Sciatic nerve (tissue), 2 donors: ENCODE data around the gene PHLPP1. TPM values are rescaled to one million over a fixed set of nuclear protein-coding genes. Genes with fewer than 3 reads are reported as not detected.

Experiments used
- ATAC-seq: fragments of 200-7000 bp; cut with Tn5 transposase; one replicate; pipeline ENCODE4 v1.9.1; 2020; ENCODE audit warnings: mild to moderate bottlenecking, moderate library complexity
- DNase-seq: peaks from one replicate; pipeline ENCODE4 v3.0.0-alpha.2; 2020; ENCODE audit warnings: low spot score
- intact Hi-C: fragments of 100-400 bp; cut with DNase I; formaldehyde crosslinking; loops from one replicate; pipeline ENCODE4 v1.14.2; 2022
- total RNA-seq: library from RNA; stranded (reverse); fragmentation: NEBNext Ultra II Directional; extraction: Animal tissue kit (Norgen Biotek cat#: 25700); gene quantifications from one replicate; pipeline ENCODE4 v1.2.1, GENCODE V29; 2021
- donor health status: DM: no; HTN: no; CAD: no.
- donor health status: DM: no; HTN: no; CAD: no.

PHLPP1 gene
- total RNA-seq, 1 donor from 2014 or later, result 23.8 TPM

DNA sequence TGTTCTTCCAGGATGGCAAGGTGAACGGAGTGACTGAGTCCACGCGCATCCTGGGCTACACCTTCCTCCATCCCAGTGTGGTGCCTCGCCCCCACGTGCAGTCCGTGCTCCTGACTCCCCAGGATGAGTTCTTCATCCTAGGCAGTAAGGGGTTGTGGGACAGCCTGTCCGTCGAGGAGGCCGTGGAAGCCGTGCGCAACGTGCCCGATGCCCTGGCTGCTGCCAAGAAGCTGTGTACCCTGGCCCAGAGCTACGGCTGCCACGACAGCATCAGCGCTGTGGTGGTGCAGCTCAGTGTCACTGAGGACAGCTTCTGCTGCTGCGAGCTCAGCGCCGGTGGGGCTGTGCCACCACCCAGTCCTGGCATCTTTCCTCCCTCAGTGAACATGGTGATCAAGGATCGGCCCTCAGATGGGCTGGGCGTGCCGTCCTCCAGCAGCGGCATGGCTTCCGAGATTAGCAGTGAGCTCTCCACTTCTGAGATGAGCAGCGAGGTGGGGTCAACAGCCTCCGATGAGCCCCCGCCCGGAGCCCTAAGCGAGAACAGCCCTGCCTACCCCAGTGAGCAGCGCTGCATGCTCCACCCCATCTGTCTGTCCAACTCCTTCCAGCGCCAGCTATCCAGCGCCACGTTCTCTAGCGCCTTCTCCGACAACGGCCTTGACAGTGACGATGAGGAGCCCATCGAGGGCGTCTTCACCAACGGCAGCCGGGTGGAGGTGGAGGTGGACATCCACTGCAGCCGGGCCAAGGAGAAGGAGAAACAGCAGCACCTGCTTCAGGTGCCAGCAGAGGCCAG, 263.1 kb downstream of the PHLPP1 start:
- ATAC-seq (no peak), DNase-seq (no peak)
- intact Hi-C loops, result no loop called here

DNA sequence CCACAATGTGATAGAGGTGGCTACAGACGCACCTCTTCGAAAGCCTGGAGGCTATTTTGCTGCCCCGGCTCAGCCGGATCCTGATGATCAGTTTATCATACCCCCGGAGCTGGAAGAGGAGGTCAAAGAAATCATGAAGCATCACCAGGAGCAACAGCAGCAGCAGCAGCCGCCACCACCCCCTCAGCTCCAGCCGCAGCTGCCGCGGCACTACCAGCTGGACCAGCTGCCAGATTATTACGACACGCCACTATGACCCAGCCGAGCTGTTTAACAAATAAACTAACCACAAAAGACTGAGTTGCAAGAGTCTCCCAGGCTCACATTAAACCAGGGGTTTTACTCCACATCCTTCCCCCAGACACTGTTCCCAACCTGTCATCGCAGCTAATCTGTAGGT, 263.8 kb downstream of the PHLPP1 start:
- ATAC-seq, result peak; percentile 63
- no peak for DNase-seq
- intact Hi-C loops, result no loop called here

- DNase-seq, result no peak
- intact Hi-C loops, result loop anchor here (5.0 kb wide), 1 partner anchor 268 kb away; no protein-coding TSS in a partner anchor
- ATAC-seq, result no peak
These were observed 264.6 kb downstream of the PHLPP1 start for GRCh38 chr18:62979900-62980299.

DNA sequence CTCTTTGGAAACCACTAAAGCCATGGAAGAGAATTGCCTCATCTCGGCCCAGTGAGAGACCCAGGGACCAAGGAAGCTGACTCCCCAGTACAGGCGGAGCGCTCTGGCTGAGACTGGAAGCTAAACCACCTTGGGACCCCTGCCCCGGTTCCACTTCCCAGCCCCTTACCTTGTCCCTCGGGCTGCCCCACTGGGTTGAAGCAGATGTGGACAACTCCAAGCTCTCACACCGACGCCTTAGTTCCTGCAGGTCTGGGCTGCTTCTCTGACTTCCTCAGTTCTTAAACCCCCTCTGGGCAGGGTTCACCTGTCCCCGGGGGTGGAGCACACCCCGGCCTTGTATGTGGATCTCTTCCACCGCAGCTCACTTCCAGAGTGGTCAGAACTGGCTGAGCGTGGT, 266.2 kb downstream of the PHLPP1 start:
- ATAC-seq, result no peak

DNA sequence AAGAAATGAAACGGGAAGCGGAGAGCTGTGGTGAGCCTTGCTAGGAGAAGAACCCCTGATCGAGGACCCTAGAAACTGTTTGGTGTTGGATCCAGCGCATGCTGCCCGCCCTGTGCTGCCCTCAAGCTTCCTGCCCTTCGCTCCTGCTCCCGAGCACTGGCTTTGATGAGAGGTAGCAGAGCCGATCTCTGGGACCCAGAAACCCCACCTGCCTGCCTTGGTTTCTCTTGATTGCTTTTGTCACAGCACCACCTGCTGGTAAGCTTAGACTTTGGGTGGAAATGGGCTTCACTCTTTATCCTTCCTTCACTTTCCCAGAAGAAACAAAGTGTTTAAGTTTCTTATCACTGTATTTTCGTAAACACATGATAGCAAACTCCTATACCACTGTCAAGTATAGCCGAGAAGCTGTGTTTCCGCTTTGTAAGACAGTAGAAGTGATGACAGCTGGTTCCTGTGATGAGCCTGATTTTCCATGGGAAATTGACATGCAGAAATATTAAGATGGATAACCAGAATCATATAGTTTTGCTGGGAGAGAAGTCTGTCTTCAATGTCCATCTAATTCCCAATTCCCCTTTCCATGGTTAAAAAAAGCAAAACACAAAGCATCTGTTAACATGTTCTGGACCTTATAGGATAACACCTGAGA, 267.4 kb downstream of the PHLPP1 start:
- DNase-seq, result peak; percentile 77
- intact Hi-C loops, result loop anchor here (5.0 kb wide), 1 partner anchor 270 kb away; no protein-coding TSS in a partner anchor
- peak; percentile 77 for ATAC-seq

More for the DNA sequence above, 266.2 kb downstream of the PHLPP1 start:
- no peak for DNase-seq
- intact Hi-C loops, result loop anchor here (5.0 kb wide), 1 partner anchor 269 kb away; no protein-coding TSS in a partner anchor

DNA sequence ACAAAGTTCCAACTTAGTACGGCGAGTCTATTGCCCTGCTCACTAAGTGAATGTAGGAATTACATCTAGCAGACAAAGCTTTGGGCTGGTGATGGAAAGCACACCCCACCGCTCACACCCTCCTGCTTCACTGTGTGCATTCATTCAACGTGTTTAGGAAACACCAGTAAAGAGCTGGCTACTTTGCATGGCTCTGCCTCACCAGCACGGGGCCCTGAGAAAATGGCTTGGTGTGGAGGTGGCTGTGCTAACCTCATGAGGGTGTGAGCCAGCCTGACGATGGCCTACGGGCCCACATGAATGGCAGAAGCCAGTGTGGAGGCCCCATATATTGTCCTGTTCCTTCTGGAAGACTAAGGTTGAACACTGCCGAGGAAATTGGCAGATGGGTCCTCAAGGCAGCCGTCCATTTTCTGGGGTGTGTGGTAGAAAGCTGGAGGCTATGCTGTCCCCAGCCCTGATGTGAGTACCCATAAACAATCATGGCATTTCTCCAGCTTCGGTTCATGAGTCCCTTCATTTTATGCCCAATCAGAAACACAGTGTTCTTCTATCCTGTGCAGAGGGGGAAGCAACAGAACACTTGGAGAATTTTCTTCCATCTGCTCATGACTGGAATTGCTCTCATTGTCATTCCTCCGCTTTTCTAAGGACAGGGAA, 269.4 kb downstream of the PHLPP1 start:
- intact Hi-C loops, result loop anchor here (5.0 kb wide), 2 partner anchors 272 to 397 kb away; no protein-coding TSS in a partner anchor
- DNase-seq, result no peak
- no peak for ATAC-seq

DNA sequence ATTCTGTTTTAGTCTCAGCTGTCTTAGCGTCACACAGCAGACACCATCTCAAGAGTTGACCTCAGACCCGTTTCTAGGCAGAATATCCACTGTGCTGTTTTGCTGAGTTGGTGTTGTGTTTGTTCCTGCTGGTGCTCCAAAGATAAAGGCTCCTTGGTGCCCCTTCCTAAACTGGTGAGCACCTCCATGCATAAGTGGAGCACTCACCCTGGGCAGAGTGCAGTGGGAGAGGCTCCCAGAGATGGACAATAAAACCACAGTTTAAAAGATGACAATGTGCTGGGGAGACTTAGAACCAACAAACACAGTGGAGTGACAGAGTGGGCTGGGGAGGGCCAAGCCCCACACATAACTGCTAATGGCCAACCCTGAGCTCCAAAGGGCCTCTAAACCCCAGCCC, 271.1 kb downstream of the PHLPP1 start:
- intact Hi-C loops, result loop anchor here (5.0 kb wide), 1 partner anchor 399 kb away; no protein-coding TSS in a partner anchor
- DNase-seq, result no peak
- ATAC-seq, result no peak

GRCh38 chr18:62987055-62987830, 271.9 kb downstream of the PHLPP1 start:
- DNase-seq, result no peak

GRCh38 chr18:62987859-62988258, 272.5 kb downstream of the PHLPP1 start:
- intact Hi-C loops, result loop anchor here (5.0 kb wide), 1 partner anchor 401 kb away; no protein-coding TSS in a partner anchor
- DNase-seq, result no peak
- no peak for ATAC-seq

More at GRCh38 chr18:62987055-62987830, 271.9 kb downstream of the PHLPP1 start:
- no peak for ATAC-seq
- intact Hi-C loops, result loop anchor here (5.0 kb wide), 1 partner anchor 400 kb away; no protein-coding TSS in a partner anchor

- DNase-seq (no peak), ATAC-seq (no peak)
- intact Hi-C loops, result loop anchor here (5.0 kb wide), 1 partner anchor 401 kb away; no protein-coding TSS in a partner anchor
These were observed 273.1 kb downstream of the PHLPP1 start for GRCh38 chr18:62988471-62988870.

DNA sequence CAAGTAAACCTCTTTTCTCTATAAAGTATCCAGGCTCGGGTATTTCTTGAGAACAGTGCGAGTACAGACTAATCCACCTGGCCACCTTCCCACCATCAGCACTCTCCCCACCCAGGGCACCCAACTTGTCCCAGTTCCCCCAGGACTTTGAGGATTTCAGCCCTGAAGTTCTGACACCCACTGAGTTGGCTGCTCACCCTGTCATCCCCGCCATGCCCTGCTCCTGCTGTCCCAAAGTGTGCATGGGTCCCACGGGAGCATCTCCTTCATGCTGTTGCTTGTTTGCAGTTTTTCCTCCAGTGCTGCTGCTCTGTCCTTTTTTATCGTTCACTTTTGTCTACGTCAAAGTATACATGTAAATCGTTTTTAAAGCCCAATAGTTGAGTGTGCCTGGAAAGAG, 273.9 kb downstream of the PHLPP1 start:
- no peak for ATAC-seq
- DNase-seq, result no peak
- intact Hi-C loops, result loop anchor here (5.0 kb wide), 1 partner anchor 402 kb away; no protein-coding TSS in a partner anchor

DNA sequence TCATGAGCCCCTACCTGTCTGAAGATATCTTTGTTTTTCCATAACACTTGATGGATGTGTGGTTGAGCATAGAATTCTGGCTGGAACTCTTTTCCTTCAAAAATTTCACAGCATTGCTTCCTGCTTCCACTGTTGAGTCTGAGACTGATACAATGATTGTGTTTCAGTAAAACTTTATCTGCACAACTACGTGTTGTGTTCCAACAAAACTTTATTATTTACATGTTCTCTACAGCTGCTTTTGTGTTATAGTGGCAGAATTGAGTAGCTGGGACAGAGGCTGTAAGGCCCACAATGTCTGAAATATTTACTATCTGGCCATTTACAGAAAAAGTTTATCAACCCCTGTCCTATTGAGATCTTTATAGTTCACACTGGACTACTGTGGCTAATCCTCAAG, 275.3 kb downstream of the PHLPP1 start:
- DNase-seq, result no peak
- intact Hi-C loops, result no loop called here
- ATAC-seq, result no peak

- no peak for DNase-seq
- no peak for ATAC-seq
- intact Hi-C loops, result no loop called here
These were observed 276.0 kb downstream of the PHLPP1 start for GRCh38 chr18:62991389-62991788.

- no peak for DNase-seq
- ATAC-seq, result no peak
- intact Hi-C loops, result no loop called here
These were observed 276.6 kb downstream of the PHLPP1 start for GRCh38 chr18:62991959-62992358.

DNA sequence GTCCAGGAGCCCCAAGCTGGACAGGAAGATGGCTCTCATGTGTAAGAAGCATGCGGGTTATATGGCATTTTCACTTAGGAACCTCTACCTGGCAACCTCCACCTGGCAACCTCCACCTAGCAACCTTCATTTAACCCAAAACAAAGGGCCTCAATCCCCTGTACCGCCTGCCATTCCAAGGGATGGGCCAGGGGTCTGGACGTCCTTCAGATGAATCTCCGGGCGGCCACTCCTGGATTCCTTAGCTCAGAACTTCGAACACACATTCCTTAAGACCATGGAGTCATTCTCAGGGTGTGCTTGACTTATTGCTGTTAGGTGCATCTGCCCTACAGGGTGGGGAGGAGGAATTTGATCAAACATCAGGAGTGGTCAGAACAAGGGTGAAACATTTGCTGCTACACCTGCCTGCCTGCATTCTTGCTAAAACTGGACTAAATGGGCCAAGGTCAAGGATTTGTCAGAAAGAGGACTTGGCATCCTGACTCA, 277.6 kb downstream of the PHLPP1 start:
- DNase-seq (no peak), ATAC-seq (no peak)
- intact Hi-C loops, result no loop called here

- ATAC-seq, result no peak
- no peak for DNase-seq
- intact Hi-C loops, result no loop called here
These were observed 281.2 kb downstream of the PHLPP1 start for GRCh38 chr18:62996566-62996965.

GRCh38 chr18:62997076-62997475, 281.7 kb downstream of the PHLPP1 start:
- DNase-seq, result no peak
- intact Hi-C loops, result no loop called here
- no peak for ATAC-seq

- no peak for DNase-seq
- no peak for ATAC-seq
- intact Hi-C loops, result no loop called here
These were observed 283.1 kb downstream of the PHLPP1 start for GRCh38 chr18:62998443-62998842.
